GM21737 (cell line): Measurements from ENCODE around the gene NUP153.
"Not testable (repeated sequence)": the region's sequence is repeated elsewhere in the genome, so short reads cannot be mapped to it uniquely, and the experiment has no call there.

Source experiments
- ATAC-seq: cut with Tn5 transposase; IDR thresholded peaks from one replicate; pipeline ENCODE4 v1.9.1; 2021; ENCODE audit warnings: mild to moderate bottlenecking, moderate library complexity; ENCODE audit not compliant: unreplicated experiment

Gene NUP153

GRCh38 chr6:17714879-17715851 lies 8.4 kb upstream of the NUP153 start:
- ATAC-seq, result peak; percentile 70

- no peak for ATAC-seq
Observed at GRCh38 chr6:17714177-17714576, 7.5 kb upstream of the NUP153 start.

- ATAC-seq, result no peak
Observed at GRCh38 chr6:17712576-17712975, 5.9 kb upstream of the NUP153 start.

DNA sequence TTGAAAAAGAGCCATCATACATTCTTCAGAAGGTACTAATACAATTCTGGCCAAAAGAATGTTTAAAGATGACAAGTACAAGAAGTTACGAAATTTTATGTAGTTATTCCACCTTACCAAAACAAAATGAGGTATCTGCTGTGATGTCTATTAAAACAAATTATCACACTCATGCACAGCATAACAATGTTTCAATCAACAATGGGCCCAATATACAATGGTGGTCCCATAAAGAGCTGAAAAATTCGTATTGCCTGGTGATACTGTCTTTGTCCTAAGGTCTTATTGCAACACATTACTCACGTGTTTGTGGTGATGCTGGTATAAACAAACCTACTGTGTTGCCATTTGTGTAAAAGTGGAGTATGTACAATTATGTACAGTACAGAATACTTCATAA lies 3.6 kb upstream of the NUP153 start:
- no peak for ATAC-seq

GRCh38 chr6:17709476-17709875 lies 2.8 kb upstream of the NUP153 start:
- no peak for ATAC-seq

DNA sequence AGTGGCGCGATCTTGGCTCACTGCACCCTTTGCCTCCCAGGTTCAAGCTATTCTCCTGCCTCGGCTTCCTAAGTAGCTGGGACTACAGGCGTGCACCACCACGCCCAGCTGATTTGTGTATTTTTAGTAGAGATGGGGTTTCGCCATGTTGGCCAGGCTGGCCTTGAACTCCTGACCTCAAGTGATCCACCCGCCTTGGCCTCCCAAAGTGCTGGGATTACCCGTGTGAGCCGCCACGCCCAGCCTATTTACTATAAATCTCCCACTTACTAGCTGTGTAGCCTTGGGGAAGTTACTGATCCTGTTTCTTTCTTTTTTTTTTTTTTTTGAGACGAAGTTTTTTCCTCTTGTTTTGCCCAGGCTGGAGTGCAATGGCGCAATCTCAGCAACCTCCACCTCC lies 1.3 kb upstream of the NUP153 start:
- ATAC-seq, result not testable (repeated sequence)

GRCh38 chr6:17707371-17707651 lies 586 bp upstream of the NUP153 start:
- ATAC-seq, result no peak

DNA sequence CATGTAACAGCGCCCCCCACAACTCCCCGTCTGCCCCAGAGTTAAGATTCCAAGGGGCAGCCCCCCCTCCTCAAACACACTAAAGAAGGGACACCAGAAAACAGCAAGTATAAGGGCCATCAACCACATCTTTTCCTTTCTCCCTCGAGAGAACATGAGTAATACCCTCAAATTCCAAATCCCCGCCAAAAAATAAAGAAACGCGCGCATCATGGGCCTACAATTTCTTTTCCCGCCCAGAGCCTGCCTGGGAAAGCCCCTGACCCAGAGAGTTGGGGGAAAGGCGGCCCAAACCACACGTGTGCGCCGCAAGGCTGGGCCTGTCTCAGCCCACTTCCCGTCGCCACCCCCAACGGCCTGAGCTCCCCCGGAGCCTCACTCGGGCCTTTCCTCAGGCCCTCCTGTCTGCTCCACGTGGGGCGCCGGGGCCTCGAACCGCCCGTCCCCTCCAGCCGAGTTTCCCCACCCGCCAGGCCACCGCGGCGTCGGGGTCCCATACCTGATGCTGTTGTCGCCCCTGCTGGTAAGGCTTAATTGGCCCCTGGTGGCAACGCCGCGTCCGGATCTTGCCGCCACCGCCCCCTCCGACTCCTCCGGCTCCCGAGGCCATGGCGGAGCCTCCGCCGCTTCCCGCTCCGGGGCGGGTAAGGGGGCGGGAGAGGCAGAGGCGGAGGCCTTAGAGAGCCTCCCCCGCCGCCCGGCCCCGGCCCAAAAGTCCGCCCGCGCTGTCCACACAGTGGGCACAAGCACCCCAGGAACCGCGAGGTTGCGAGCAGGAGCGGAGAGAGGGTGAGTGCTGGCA lies 746 bp downstream of the NUP153 start:
- ATAC-seq, result peak; percentile 62

DNA sequence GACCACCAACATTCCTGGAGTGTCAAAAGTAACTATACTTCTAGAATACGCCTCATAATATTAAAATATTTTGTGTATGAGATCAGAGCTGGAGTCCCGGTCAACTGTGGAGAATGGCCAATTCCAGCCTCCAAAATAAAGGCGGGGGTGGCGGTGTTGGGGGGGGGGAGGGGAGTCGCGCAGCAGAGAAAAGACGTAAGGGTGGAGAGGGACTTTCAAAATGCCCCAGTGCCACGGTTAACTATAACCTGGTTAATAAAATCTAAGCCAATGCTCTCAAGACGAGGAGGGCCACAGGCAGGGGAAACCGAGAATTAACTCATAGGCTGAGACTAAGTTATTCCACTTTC lies 1.3 kb downstream of the NUP153 start:
- no peak for ATAC-seq

- ATAC-seq, result no peak
Observed at GRCh38 chr6:17703256-17703694, 3.5 kb downstream of the NUP153 start.

- ATAC-seq, result no peak
Observed at GRCh38 chr6:17700421-17701416, 6.0 kb downstream of the NUP153 start.

DNA sequence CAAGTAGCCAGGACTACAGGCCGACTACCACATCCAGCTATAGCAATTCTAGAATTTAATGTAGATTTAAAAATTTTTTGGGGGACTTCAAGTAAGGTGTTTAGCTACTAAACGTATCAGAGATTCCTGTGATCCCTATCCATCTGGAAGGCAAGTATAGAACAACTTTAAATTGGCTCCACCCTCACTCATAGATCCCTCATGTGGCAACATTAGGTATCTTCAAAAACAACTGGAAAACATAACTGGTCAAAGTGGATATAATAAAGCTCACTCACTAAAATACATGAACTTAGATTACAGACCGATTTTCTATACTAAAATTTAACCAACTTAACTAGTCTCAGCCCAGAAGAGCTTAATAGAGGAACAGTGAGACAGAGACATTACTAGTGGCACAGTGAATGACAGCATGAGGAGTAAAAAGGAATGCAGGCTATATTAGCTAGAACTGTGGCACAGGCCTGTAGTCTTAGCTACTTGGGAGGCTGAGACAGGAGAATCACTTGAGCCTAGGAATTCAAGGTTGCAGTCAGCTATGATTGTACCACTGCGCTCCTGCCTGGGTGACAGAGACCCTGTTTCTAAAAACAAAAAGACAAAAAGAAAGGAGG lies 14.7 kb downstream of the NUP153 start:
- ATAC-seq, result no peak

DNA sequence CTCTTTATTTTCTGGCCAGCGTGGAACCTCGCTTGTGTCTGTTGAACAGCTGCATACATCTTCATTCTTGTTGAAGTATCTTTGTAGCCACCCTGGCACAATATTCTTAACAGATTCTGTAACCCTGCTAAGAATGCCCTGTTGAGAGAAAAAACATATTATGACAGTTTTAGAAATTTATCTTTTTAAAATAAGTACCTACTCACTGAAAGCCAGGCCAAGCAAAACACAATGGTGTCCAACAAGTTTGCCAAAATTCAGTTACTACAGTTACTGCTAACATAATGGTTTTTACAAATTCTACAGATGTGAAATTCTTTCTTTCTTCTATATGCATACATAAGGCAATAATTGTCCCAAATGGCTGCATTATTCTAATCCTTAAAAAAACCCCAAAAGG lies 18.2 kb downstream of the NUP153 start:
- ATAC-seq, result no peak

DNA sequence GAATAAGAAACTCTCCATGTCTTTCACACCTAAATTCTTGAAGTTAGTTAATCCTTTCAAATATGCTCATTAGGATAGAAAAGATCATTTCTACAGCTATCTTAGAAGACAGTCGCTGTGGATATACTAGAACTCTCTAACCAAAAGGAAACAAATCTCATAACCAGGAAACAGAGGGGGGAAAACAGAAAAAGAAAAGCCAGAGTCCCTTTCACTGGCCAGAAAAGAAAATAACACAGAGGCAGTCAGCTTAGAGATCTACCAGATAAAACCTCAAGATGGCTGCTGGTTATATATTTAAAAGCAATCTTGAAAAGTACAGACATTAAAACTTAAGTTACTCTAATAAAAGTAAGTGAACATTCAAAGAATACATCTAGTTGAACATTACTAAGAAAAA lies 19.6 kb downstream of the NUP153 start:
- ATAC-seq, result no peak

- ATAC-seq, result no peak
Observed at GRCh38 chr6:17684134-17684533, 22.6 kb downstream of the NUP153 start.

GRCh38 chr6:17683428-17683827 lies 23.3 kb downstream of the NUP153 start:
- ATAC-seq, result no peak

- ATAC-seq, result no peak
Observed at GRCh38 chr6:17679726-17680125, 27.0 kb downstream of the NUP153 start.

GRCh38 chr6:17677602-17678001 lies 29.1 kb downstream of the NUP153 start:
- ATAC-seq, result no peak

GRCh38 chr6:17673543-17674254 lies 33.0 kb downstream of the NUP153 start:
- no peak for ATAC-seq
